BLaER1 treated with 17β-estradiol and CSF1 and Interleukin-3, amounts not matched to agents 10 nM and 100 nM (cell line): ENCODE measurements around the gene DNM3.

Experiments
- H3K27ac ChIP-seq, 11 experiments: shearing (Covaris generic); formaldehyde crosslinking; 2 replicates each; pipeline ENCODE4 v1.8.1; 2022
- H3K27me3 ChIP-seq, 11 experiments: shearing (Covaris generic); formaldehyde crosslinking; 2 replicates each; pipeline ENCODE4 v1.8.1; 2022
- H3K36me3 ChIP-seq, 11 experiments: shearing (Covaris generic); formaldehyde crosslinking; 2 replicates each; pipeline ENCODE4 v1.8.1; 2022
- H3K4me1 ChIP-seq, 10 experiments: shearing (Covaris generic); formaldehyde crosslinking; 2 replicates each; pipeline ENCODE4 v1.8.1; 2022
- H3K4me2 ChIP-seq, 11 experiments: shearing (Covaris generic); formaldehyde crosslinking; 2 replicates each; pipeline ENCODE4 v1.8.1; 2022
- H3K4me3 ChIP-seq, 10 experiments: shearing (Covaris generic); formaldehyde crosslinking; 2 replicates each; pipeline ENCODE4 v1.8.1; 2022
- H3K9ac ChIP-seq, 11 experiments: shearing (Covaris generic); formaldehyde crosslinking; 2 replicates each; pipeline ENCODE4 v1.8.1; 2022
- H3K9me3 ChIP-seq, 11 experiments: shearing (Covaris generic); formaldehyde crosslinking; replicated peaks in 1 of 11; 2 replicates each; pipeline ENCODE4 v1.8.1; 2022
- H4K20me1 ChIP-seq, 11 experiments: shearing (Covaris generic); formaldehyde crosslinking; 2 replicates each; pipeline ENCODE4 v1.8.1; 2022
- Cebpa-rat ChIP-seq, 11 experiments: shearing (Covaris generic); IDR thresholded peaks; 2 replicates each; pipeline ENCODE4 v1.8.1; 2022

The DNM3 gene

DNA sequence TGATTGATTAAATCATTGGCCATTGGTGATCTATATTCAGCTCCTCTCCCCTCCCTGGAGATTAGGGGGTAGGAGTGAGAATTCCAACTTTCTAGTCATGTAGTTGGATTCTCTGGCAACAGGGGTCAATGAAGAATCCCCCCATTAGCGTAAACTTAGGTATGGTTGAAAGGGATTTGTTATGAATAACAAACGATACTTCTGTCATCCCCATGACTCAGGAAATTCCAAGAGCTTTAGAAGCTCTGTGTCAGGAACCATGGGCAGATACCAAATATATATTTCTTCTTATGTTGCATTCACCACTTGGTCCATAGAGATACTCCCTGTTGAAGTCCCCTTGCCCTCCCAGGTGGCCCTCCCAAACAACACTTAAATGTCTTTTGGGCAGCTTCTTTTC, 124.5 kb downstream of the DNM3 start:
- Histone ChIP-seq H4K20me1 (no peaks in the 10 kb centered on the region), H3K36me3 (no peaks in the 10 kb centered on the region), H3K9me3 (no peaks in the 10 kb centered on the region), H3K27ac (no peak overlapping the region), H3K27me3 (no peaks in the 10 kb centered on the region), H3K4me1 (peaks cover 5 to 13% (median 10%) of the 10 kb centered on the region in 10 experiments), H3K4me2 (no peak overlapping the region), H3K9ac (no peak overlapping the region), H3K4me3 (no peak overlapping the region)
- no peak for TF ChIP-seq Cebpa-rat (IDR thresholded peaks at IDR 0.05)

DNA sequence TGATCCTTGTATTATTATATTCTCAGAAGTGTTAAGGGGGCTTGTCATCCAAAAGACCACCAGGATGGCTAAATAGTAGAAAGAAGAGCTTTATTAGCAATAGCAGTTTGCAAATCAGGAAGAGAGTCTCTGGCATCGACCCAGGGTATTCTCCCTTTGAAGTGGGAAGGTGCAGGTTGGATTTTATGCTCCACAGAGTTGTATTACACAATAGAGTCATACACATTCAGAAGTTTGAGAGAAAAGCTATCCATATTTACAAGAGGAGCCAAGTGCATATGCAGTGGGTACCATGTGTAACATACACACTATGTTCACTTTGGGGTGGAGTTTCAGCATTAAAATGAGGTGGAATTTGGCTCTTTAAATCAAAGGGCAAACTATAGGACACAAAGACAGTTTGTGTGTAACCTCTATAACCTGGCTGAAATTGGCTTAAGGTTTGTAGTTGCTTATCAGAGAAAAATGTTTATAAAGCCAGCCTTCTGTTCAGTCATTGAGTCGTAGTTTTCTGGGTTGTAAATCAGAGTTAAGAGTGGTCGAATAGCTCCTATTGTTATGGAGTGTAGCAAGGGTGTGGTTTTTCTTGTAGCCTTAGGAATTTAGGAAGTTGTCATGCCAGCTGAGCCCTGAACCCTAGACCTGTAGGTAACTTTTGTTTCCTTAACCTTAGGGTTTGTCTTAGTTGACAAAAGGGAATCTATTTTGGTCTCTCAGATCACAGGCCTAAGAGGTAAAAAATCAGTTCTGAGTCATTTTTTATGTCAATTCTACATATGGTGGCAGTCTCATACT, 125.3 kb downstream of the DNM3 start:
- Histone ChIP-seq H3K4me1 (peaks cover 5 to 13% (median 10%) of the 10 kb centered on the region in 10 experiments), H3K9me3 (no peaks in the 10 kb centered on the region), H4K20me1 (no peaks in the 10 kb centered on the region), H3K27ac (no peak overlapping the region), H3K4me3 (no peak overlapping the region), H3K9ac (no peak overlapping the region), H3K27me3 (no peaks in the 10 kb centered on the region), H3K36me3 (no peaks in the 10 kb centered on the region), H3K4me2 (no peak overlapping the region)
- TF ChIP-seq Cebpa-rat (IDR thresholded peaks at IDR 0.05) = 0 out of 22 replicates have a peak, but pooled peaks of 1 of the 11 experiments have one; percentile 18

GRCh38 chr1:171969226-171969625, 127.9 kb downstream of the DNM3 start:
- Histone ChIP-seq H3K9ac (no peak overlapping the region), H3K27ac (no peak overlapping the region), H3K36me3 (no peaks in the 10 kb centered on the region), H3K9me3 (no peaks in the 10 kb centered on the region), H3K27me3 (no peaks in the 10 kb centered on the region), H4K20me1 (no peaks in the 10 kb centered on the region), H3K4me3 (no peak overlapping the region), H3K4me1 (peaks cover 5 to 14% (median 10%) of the 10 kb centered on the region in 10 experiments), H3K4me2 (peak overlapping the region in 10 of 11 experiments; percentile 23 to 68 (median 49); a peak in 15 of 22 replicates)
- no peak for TF ChIP-seq Cebpa-rat (IDR thresholded peaks at IDR 0.05)

DNA sequence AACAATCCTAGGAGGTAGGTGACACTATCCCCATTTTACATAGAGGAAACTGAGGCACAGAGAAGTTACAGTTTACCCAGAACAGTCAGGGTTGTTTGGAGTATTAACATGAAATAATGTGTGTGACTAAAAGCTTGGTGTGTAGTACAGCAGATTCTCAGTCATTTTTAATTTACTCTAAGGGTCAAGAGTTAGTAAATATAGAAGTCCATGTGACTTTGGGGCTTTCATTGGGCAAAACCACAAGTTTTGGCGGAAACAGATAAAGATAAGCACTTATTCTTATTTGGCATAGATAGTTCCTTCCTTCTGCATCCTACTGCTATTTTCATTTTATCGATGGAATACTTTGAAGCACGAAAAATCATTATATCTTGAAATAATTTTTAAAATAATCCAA, 128.5 kb downstream of the DNM3 start:
- no peaks in the 10 kb centered on the region for H3K27me3 ChIP-seq
- no peaks in the 10 kb centered on the region for H4K20me1 ChIP-seq
- no peaks in the 10 kb centered on the region for H3K36me3 ChIP-seq
- H3K4me2 ChIP-seq = peak overlapping the region; percentile 23 to 68 (median 48); a peak in 20 of 22 replicates
- no peak overlapping the region for H3K27ac ChIP-seq
- no peak overlapping the region for H3K9ac ChIP-seq
- TF ChIP-seq Cebpa-rat (IDR thresholded peaks at IDR 0.05) = no peak
- no peak overlapping the region for H3K4me3 ChIP-seq
- peaks cover 5 to 14% (median 10%) of the 10 kb centered on the region in 10 experiments for H3K4me1 ChIP-seq
- H3K9me3 ChIP-seq = no peaks in the 10 kb centered on the region; a peak in 1 of 22 replicates

DNA sequence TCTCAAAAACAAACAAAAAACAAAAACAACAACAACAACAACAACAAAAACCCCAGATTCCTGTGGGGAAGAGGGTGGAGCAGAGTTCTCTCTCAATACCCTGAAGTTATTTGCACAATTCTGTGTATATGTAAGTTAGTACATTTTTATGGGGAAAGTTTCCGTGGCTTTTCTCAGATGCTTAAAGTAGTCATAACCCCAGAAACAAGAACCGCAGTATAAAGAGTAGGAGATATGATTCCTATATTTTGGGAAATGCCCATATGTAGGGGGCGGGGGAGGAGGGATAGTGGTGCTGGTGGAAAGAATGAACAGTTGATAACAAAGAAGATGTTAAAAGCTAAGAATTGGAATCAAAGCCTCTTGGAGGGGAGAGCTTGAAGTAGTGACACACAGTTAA, 131.5 kb downstream of the DNM3 start:
- no peak overlapping the region for H3K9ac ChIP-seq
- no peak overlapping the region for H3K27ac ChIP-seq
- H3K27me3 ChIP-seq = no peaks in the 10 kb centered on the region
- H3K36me3 ChIP-seq = no peaks in the 10 kb centered on the region
- H3K4me3 ChIP-seq = no peak overlapping the region
- no peaks in the 10 kb centered on the region for H4K20me1 ChIP-seq
- peaks cover 5 to 14% (median 10%) of the 10 kb centered on the region in 10 experiments for H3K4me1 ChIP-seq
- TF ChIP-seq Cebpa-rat (IDR thresholded peaks at IDR 0.05) = no peak
- H3K9me3 ChIP-seq = peaks cover 0 to 9% (median 0%) of the 10 kb centered on the region in 11 experiments; a peak in 2 of 22 replicates
- no peak overlapping the region for H3K4me2 ChIP-seq

DNA sequence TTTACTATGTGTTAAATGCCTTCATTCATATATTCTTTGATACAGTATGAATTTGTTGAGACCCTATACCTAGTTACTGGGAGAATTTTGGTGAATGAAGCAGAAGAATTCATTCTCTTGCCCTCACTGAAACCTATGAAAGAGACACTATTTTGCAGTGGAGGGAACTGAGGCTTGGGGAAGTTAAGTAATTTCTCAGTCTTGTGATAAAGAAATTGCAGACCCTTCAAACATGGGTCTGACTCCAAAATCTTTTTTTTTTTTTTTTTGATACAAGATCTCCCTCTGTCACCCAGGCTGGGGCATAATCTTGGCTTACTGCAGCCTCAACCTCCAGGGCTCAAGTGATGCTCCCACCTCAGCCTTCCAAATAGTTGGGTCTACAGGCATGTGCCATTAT, 132.1 kb downstream of the DNM3 start:
- Histone ChIP-seq H3K4me1 (peaks cover 5 to 14% (median 10%) of the 10 kb centered on the region in 10 experiments), H3K4me3 (no peak overlapping the region), H4K20me1 (no peaks in the 10 kb centered on the region), H3K27me3 (no peaks in the 10 kb centered on the region), H3K4me2 (peak overlapping the region in 1 of 11 experiments; percentile 17; a peak in 1 of 22 replicates), H3K9me3 (peaks cover 0 to 9% (median 0%) of the 10 kb centered on the region in 11 experiments; a peak in 2 of 22 replicates), H3K36me3 (no peaks in the 10 kb centered on the region), H3K27ac (no peak overlapping the region), H3K9ac (no peak overlapping the region)
- no peak for TF ChIP-seq Cebpa-rat (IDR thresholded peaks at IDR 0.05)

GRCh38 chr1:171981303-171981702, 140.0 kb downstream of the DNM3 start:
- H3K4me3 ChIP-seq = no peak overlapping the region
- no peaks in the 10 kb centered on the region for H4K20me1 ChIP-seq
- H3K4me2 ChIP-seq = no peak overlapping the region
- H3K9me3 ChIP-seq = peaks cover 0 to 2% (median 0%) of the 10 kb centered on the region in 11 experiments; a peak in 1 of 22 replicates
- H3K9ac ChIP-seq = no peak overlapping the region
- H3K27me3 ChIP-seq = no peaks in the 10 kb centered on the region
- TF ChIP-seq Cebpa-rat (IDR thresholded peaks at IDR 0.05) = no peak
- no peak overlapping the region for H3K27ac ChIP-seq
- no peaks in the 10 kb centered on the region for H3K36me3 ChIP-seq
- no peaks in the 10 kb centered on the region for H3K4me1 ChIP-seq

- Histone ChIP-seq H3K9ac (no peak overlapping the region), H3K4me3 (no peak overlapping the region), H4K20me1 (no peaks in the 10 kb centered on the region), H3K4me1 (no peaks in the 10 kb centered on the region), H3K36me3 (no peaks in the 10 kb centered on the region), H3K27ac (no peak overlapping the region), H3K9me3 (no peaks in the 10 kb centered on the region), H3K27me3 (no peaks in the 10 kb centered on the region), H3K4me2 (no peak overlapping the region)
- no peak for TF ChIP-seq Cebpa-rat (IDR thresholded peaks at IDR 0.05)
These were observed 142.3 kb downstream of the DNM3 start for GRCh38 chr1:171983584-171983983.

DNA sequence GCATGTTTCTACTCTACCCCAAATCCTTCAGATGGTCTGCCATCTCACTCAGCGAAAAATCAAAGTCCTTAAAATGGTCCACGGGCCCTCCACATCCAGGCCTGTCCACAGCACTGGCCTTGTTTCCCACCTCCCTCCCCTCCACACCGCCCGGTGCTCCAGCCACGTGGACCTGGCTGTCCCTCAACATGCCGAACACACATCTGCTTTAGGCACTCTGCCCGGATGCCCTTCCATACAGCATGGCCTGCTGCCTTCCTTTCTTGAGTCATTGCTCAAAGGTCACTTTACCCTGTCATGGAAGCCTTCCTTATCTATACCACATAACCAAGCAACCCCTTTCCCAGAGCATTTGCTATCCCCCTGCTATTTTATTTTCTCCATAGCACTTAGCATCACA, 143.0 kb downstream of the DNM3 start:
- Histone ChIP-seq H3K4me1 (no peaks in the 10 kb centered on the region), H3K4me2 (no peak overlapping the region), H3K27me3 (no peaks in the 10 kb centered on the region), H3K9ac (no peak overlapping the region), H3K27ac (no peak overlapping the region), H3K4me3 (no peak overlapping the region), H3K36me3 (no peaks in the 10 kb centered on the region), H4K20me1 (no peaks in the 10 kb centered on the region), H3K9me3 (no peaks in the 10 kb centered on the region)
- TF ChIP-seq Cebpa-rat (IDR thresholded peaks at IDR 0.05) = no peak
